Hepatocyte (in vitro differentiated cells): ENCODE data around the gene ALOX5.

ENCODE experiments used
- CTCF ChIP-seq: fragments of 200-600 bp; sonication (generic); IDR thresholded peaks from 2 replicates; pipeline ENCODE4 v1.5.1; 2016; ENCODE audit warnings: antibody characterized with exemption, mild to moderate bottlenecking; ENCODE audit not compliant: poor library complexity
- EZH2 ChIP-seq: fragments of 200-600 bp; sonication (generic); IDR thresholded peaks from 2 replicates; pipeline ENCODE4 v1.6.1; 2016; ENCODE audit warnings: antibody characterized with exemption, mild to moderate bottlenecking, borderline replicate concordance
- EZH2phosphoT487 ChIP-seq: fragments of 200-600 bp; sonication (generic); IDR thresholded peaks from one replicate; pipeline ENCODE4 v1.6.1; 2018; ENCODE audit warnings: antibody characterized with exemption, mild to moderate bottlenecking, low read depth, moderate library complexity; ENCODE audit not compliant: unreplicated experiment, severe bottlenecking

DNA sequence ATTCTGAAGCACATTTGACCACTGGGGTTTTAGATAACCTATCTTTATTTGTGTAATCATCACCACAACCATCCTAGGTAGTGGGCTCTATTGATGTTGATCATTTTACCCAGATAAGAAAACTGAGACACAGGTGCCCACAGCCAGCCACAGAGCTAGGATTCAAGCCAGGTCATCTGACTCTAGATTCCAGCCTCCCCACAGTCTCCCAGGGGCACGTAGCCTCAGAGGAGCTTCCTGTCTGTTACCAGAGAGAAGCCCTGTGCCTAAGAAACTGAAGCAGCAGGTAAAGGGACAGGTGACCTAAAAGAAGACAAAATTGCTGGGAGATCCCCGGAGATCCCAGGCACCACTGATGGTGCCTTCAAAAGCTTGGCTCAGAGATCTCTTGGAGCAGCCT, 55.8 kb downstream of the ALOX5 start:
- no peak for TF ChIP-seq CTCF
- TF ChIP-seq EZH2phosphoT487, result no peak
- TF ChIP-seq EZH2, result no peak
